Epithelial cell of prostate (primary cell): ENCODE measurements around the gene BAHCC1.
"Not testable (repeated sequence)": the region's sequence is repeated elsewhere in the genome, so short reads cannot be mapped to it uniquely, and the experiment has no call there.

Experiments
- DNase-seq: peaks from one replicate; pipeline ENCODE4 v3.0.0-alpha.2; 2011; ENCODE audit warnings: low read depth, low spot score
- H3K27ac ChIP-seq: fragments of 450-650 bp; 2 replicates; pipeline ENCODE4 v1.5.1; 2017; ENCODE audit warnings: mild to moderate bottlenecking

Gene BAHCC1

GRCh38 chr17:81422776-81423697 is 27.8 kb downstream of the BAHCC1 start:
- H3K27ac ChIP-seq, result peak overlapping the region; percentile 33
- peak; percentile 39 for DNase-seq

GRCh38 chr17:81423698-81424071 is 28.4 kb downstream of the BAHCC1 start:
- H3K27ac ChIP-seq, result no peak overlapping the region
- DNase-seq, result no peak

- DNase-seq, result no peak
- H3K27ac ChIP-seq, result no peak overlapping the region
Observed at GRCh38 chr17:81424151-81425017, 29.1 kb downstream of the BAHCC1 start.

- DNase-seq, H3K27ac ChIP-seq: not testable (repeated sequence)
Observed at GRCh38 chr17:81425041-81425440, 29.8 kb downstream of the BAHCC1 start.

- not testable (repeated sequence) for H3K27ac ChIP-seq, DNase-seq
Observed at GRCh38 chr17:81425716-81426392, 30.6 kb downstream of the BAHCC1 start.

- H3K27ac ChIP-seq, result no peak overlapping the region
- no peak for DNase-seq
Observed at GRCh38 chr17:81426393-81427172, 31.3 kb downstream of the BAHCC1 start.

- DNase-seq, result no peak
- H3K27ac ChIP-seq, result no peak overlapping the region
Observed at GRCh38 chr17:81427173-81428120, 32.2 kb downstream of the BAHCC1 start.

GRCh38 chr17:81428121-81428515 is 32.9 kb downstream of the BAHCC1 start:
- H3K27ac ChIP-seq, result no peak overlapping the region
- no peak for DNase-seq

GRCh38 chr17:81428516-81428915 is 33.3 kb downstream of the BAHCC1 start:
- no peak for DNase-seq
- no peak overlapping the region for H3K27ac ChIP-seq

GRCh38 chr17:81428948-81429774 is 33.9 kb downstream of the BAHCC1 start:
- no peak for DNase-seq
- no peak overlapping the region for H3K27ac ChIP-seq

- no peak overlapping the region for H3K27ac ChIP-seq
- DNase-seq, result no peak
Observed at GRCh38 chr17:81429821-81430551, 34.7 kb downstream of the BAHCC1 start.

GRCh38 chr17:81431545-81432482 is 36.6 kb downstream of the BAHCC1 start:
- H3K27ac ChIP-seq, result no peak overlapping the region
- no peak for DNase-seq

GRCh38 chr17:81432941-81433340 is 37.7 kb downstream of the BAHCC1 start:
- no peak for DNase-seq
- no peak overlapping the region for H3K27ac ChIP-seq

- no peak overlapping the region for H3K27ac ChIP-seq
- no peak for DNase-seq
Observed at GRCh38 chr17:81433656-81434055, 38.4 kb downstream of the BAHCC1 start.

GRCh38 chr17:81434072-81434471 is 38.8 kb downstream of the BAHCC1 start:
- no peak overlapping the region for H3K27ac ChIP-seq
- DNase-seq, result no peak
